A673 (cell line): ENCODE results near the gene GGN.

Experiments used
- EZH2 ChIP-seq: fragments of 200-600 bp; sonication (generic); IDR thresholded peaks from 2 replicates; pipeline ENCODE4 v1.6.1; 2017; ENCODE audit warnings: borderline replicate concordance, low read depth, mild to moderate bottlenecking, mixed read lengths, antibody characterized with exemption, low read length; ENCODE audit not compliant: poor library complexity, severe bottlenecking
- TF ChIP-seq, protein P1 (sequence below): fragments of 300-800, 200-600 bp; sonication (generic); conservative IDR thresholded peaks from 2 replicates; pipeline ENCODE4 v1.5.1; 2017; ENCODE audit warnings: low read depth, mild to moderate bottlenecking, antibody characterized with exemption, low read length, moderate library complexity, mixed read lengths

DNA sequence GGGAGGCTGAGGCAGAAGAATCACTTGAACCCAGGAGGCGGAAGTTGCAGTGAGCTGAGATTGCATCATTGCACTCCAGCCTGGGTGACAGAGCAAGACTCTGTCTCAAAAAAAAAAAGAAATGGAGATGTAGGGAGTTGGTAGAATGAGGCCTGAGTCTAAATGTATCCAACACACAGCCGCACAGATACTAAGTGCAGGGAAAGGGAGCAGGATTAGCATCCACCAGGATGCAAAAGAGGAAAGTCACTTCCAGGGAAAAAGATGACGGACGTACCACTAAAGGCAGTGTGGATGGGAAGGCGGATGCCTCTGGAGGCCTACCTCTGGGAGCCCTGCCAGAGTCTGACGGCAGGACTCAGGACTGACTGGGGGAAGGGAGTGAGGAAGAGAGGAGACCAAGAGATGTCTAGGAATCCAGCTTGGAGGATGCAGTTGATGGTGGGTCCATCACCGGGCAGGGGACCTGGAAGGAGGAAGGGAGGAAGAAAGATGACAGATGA lies 21.8 kb upstream of the GGN start:
- TF ChIP-seq, protein P1, sequence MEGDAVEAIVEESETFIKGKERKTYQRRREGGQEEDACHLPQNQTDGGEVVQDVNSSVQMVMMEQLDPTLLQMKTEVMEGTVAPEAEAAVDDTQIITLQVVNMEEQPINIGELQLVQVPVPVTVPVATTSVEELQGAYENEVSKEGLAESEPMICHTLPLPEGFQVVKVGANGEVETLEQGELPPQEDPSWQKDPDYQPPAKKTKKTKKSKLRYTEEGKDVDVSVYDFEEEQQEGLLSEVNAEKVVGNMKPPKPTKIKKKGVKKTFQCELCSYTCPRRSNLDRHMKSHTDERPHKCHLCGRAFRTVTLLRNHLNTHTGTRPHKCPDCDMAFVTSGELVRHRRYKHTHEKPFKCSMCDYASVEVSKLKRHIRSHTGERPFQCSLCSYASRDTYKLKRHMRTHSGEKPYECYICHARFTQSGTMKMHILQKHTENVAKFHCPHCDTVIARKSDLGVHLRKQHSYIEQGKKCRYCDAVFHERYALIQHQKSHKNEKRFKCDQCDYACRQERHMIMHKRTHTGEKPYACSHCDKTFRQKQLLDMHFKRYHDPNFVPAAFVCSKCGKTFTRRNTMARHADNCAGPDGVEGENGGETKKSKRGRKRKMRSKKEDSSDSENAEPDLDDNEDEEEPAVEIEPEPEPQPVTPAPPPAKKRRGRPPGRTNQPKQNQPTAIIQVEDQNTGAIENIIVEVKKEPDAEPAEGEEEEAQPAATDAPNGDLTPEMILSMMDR: no peak
- TF ChIP-seq EZH2: no peak
